ENCODE results near the gene SH3BP1.
A peak's percentile ranks its signal among the peaks of the same experiment; 100 is the strongest.

Gene SH3BP1

DNA sequence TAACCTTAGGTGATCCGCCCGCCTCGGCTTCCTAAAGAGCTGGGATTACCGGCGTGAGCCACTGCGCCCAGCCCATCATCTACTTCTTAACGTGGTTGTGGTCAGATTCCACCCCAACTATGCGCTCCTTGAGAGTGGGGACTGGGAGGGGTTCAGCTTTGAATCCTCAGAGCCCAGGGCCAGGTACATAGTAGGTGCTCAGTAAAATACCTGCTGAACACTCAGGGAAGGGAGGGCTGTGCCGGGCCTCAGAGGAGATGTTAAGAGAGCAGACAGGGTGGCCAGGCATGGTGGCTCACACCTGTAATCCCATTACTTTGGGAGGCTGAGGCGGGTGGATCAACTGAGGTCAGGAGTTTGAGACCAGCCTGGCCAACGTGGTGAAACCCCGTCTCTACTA lies 34.8 kb downstream of the SH3BP1 start:
- TF ChIP-seq, protein P1, sequence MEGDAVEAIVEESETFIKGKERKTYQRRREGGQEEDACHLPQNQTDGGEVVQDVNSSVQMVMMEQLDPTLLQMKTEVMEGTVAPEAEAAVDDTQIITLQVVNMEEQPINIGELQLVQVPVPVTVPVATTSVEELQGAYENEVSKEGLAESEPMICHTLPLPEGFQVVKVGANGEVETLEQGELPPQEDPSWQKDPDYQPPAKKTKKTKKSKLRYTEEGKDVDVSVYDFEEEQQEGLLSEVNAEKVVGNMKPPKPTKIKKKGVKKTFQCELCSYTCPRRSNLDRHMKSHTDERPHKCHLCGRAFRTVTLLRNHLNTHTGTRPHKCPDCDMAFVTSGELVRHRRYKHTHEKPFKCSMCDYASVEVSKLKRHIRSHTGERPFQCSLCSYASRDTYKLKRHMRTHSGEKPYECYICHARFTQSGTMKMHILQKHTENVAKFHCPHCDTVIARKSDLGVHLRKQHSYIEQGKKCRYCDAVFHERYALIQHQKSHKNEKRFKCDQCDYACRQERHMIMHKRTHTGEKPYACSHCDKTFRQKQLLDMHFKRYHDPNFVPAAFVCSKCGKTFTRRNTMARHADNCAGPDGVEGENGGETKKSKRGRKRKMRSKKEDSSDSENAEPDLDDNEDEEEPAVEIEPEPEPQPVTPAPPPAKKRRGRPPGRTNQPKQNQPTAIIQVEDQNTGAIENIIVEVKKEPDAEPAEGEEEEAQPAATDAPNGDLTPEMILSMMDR (IDR thresholded peaks at IDR 0.05; ENCODE audit: low read depth, low read length): no peak
- H3K4me3 ChIP-seq (ENCODE audit: low read depth, low read length): no peak overlapping the region

DNA sequence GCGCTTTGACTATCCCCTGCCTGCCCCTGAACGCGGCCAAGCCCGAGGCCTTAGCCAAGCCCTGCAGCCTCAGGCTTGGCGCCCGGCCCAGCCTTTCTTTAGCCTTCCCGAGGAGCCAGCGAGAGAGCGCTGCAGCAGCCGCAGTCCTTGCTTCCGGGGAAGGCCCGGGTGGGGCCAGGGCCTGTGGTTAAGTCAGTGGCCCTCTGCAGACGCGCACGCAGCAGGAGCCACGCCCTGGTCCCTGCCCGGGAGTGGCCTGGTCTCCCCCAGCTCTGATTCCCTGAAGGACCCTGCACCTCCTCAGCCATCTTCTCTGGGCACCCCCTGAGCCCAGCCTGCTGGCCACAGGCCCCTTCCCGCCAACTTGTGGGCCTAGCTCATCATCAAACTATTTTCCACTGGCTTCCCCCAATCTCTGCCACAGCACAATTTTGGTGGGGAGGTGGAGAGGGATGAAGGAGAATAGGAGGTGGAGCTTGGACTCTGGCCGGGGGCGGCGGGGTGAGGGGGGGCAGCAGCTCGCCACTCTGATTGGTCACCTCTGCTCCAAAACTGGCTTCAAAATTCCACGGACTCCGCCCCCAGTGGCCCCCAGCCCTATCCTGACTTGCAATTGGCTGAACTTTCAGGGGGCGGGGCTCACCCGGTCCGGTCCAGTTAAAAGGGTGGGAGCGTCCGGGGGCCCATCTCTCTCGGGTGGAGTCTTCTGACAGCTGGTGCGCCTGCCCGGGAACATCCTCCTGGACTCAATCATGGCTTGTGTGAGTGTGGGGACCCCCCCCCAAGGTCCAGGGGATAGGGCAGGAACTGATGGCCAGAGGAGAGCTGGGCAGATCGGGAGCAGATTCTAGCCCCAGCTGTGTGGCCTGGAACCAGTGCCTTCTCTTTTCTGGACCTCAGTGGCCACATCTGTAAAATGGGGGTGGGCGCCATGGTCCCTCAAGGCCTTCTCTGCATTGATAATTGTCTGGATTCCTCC lies 35.8 kb downstream of the SH3BP1 start, which contains the start of gene LGALS1:
TSS of gene LGALS1 (plus strand) at position 686 of the 979 bp plus-strand sequence. CDS start at position 753, 67 bp downstream.
- TF ChIP-seq, protein P1 (IDR thresholded peaks at IDR 0.05; ENCODE audit: low read depth, low read length): no peak
- H3K4me3 ChIP-seq (ENCODE audit: low read depth, low read length): peak within 1 kb of the TSS; percentile 99

DNA sequence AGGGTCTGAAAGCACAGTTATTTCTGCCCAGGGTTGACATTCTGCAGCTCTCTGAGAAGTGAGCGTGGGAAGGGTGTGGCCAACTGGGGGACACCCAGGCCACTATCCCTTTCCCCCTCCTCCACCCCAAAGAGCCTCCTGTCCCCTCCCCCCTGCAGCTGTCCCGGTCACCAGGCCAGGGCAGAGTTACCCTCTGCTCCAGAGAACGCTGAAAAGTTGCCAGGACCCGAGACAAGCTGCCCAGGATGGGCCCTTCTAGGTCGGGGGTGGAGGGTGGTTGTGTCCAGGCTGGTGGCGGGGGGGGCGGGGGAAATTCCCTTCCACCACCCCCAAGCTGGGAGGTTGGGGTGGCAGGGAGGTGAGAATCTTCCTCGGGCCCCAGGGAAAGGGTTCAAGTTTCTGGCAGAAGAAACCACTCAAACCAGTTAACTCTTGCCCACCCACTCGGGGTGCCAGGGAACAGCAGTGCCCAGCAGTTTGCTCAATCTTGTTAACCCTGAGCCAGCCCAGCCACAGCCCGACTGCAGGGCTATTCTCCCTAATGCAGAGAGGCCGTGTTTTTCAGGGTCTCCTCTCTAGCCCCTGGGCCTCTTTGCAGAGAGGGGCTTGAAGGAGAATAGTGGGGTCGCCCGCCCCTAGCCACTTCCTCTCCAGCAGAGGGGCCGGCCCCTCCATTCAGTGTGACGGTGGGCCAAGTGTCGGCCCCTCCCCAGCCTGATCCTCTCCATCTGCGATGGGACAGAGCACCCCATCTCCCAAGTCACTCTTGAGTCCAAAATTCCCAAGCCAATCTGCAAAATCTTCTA lies 36.7 kb downstream of the SH3BP1 start:
- TF ChIP-seq, protein P1 (IDR thresholded peaks at IDR 0.05; ENCODE audit: low read depth, low read length): no peak
- peak overlapping the region; percentile 99 for H3K4me3 ChIP-seq (ENCODE audit: low read depth, low read length)

DNA sequence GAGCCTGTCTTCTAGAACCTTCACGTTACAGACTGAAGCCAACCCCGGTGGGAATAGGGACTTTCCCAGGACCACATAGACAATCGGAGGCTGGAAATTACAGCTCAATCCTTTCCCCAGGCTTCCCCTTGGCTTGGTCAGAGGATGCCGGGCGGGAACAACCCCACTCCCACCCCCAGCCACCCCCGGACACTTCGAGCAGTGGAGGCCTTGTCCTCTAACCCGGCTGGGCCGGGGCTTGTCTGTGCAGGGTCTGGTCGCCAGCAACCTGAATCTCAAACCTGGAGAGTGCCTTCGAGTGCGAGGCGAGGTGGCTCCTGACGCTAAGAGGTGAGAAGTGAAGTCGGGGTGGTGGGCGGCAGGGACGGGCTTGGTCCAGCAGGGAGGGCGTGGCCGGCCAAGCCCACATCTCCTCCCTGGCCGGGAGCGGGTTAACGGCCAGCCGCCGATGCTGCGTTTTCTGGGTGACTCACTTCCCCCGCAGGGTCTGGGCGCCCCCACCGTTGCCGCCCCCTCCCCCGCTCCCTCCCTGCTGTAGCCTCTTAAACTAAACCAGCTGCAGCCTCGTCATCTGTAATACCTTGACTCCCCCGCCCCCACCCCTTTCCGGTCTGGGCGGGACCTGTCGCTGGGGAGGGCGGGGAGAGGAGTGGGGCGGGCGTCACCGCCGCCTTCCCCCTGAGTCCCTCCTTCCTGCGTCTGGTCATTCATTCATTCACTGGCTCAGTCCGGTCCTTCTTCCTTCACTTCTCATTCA lies 37.4 kb downstream of the SH3BP1 start:
- TF ChIP-seq, protein P1 (IDR thresholded peaks at IDR 0.05; ENCODE audit: low read depth, low read length): no peak

DNA sequence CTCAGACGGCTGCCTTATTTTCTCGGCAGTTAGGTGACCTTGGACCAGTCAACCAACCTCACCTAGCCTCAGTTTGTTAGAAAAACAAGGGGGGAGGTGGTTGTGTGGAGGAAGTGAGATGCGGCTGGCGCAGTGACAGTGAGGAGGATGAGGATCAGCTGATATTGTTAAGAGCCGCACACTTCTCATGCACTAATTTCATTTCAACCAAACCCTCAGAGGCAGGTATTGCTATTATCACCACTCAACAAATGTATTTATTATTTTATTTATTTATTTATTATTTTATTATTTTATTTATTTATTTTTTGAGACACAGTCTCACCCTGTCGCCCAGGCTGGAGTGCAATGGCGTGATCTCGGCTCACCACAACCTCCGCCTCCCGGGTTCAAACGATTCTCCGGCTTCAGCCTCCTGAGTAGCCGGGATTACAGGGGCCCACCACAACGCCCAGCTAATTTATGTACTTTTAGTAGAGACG lies 38.1 kb downstream of the SH3BP1 start:
- H3K4me3 ChIP-seq (ENCODE audit: low read depth, low read length): peak overlapping the region; percentile 99

More for the DNA sequence above, 37.4 kb downstream of the SH3BP1 start:
- peak overlapping the region; percentile 99 for H3K4me3 ChIP-seq (ENCODE audit: low read depth, low read length)

DNA sequence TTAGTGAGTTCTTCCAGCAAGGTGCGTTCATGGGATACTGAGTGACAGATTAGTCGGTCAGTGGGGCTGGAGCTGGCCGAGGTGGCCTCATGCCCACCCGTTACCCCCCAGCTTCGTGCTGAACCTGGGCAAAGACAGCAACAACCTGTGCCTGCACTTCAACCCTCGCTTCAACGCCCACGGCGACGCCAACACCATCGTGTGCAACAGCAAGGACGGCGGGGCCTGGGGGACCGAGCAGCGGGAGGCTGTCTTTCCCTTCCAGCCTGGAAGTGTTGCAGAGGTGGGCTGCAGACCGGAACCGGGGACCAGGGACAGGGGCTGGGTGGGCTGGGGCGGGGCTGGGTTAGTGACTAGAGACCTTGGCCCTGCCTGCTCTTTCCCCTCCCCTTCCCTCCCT lies 38.9 kb downstream of the SH3BP1 start:
- peak overlapping the region; percentile 99 for H3K4me3 ChIP-seq (ENCODE audit: low read depth, low read length)
- TF ChIP-seq, protein P1 (IDR thresholded peaks at IDR 0.05; ENCODE audit: low read depth, low read length): no peak

More for the DNA sequence above, 38.1 kb downstream of the SH3BP1 start:
- TF ChIP-seq, protein P1 (IDR thresholded peaks at IDR 0.05; ENCODE audit: low read depth, low read length): no peak

Measured in WI38 (cell line).